HepG2 (cell line): ENCODE data around the gene COG5. TPM values are rescaled to one million over a fixed set of nuclear protein-coding genes. Genes with fewer than 3 reads are reported as not detected.
A peak's percentile ranks its signal among the peaks of the same experiment; 100 is the strongest.

ENCODE experiments used
- ATAC-seq: fragments of 200-7000 bp; cut with Tn5 transposase; 3 replicates; pipeline ENCODE4 v1.9.1; 2020; ENCODE audit warnings: mild to moderate bottlenecking, moderate library complexity
- BruUV-seq: library from RNA; stranded (reverse); fragments of 400-500 nt; replicated peaks from 2 replicates; lab custom pipeline; 2021; lab: Mats Ljungman, UMichigan
- CTCF ChIA-PET: fragments of 300-600 bp; formaldehyde crosslinking; extraction: SDS; loops from one replicate; lab custom pipeline; 2021; ENCODE audit warnings: low total read pairs, inconsistent platforms, low intra/inter-chr PET ratio; lab: Yijun Ruan, JAX
- POLR2A ChIA-PET: fragments of 350-600 bp; sonication (Branson Sonifier 250); formaldehyde crosslinking; loops from one replicate; lab custom pipeline; 2020; ENCODE audit warnings: antibody characterized with exemption, inconsistent platforms; lab: Yijun Ruan, JAX
- DNase-seq: peaks from one replicate; pipeline ENCODE4 v3.0.0-alpha.2; 2015; ENCODE audit warnings: low spot score
- FAIRE-seq: peaks from 3 replicates; lab custom pipeline; 2011; peaks lifted over from hg19 to GRCh38; lab: Jason Lieb, UNC
- H2AFZ ChIP-seq: one replicate; pipeline ENCODE4 v1.6.1; 2011; ENCODE audit warnings: low read length, inconsistent platforms
- H3K27ac ChIP-seq: fragments of 300-600 bp; 3 replicates; pipeline ENCODE4 v1.8.0; 2011; ENCODE audit warnings: mixed run types, mild to moderate bottlenecking, mixed read lengths, low read length, inconsistent platforms; ENCODE audit not compliant: insufficient read depth; ENCODE audit errors: extremely low read length
- H3K27me3 ChIP-seq, 2 experiments: fragments of 200-600 bp in 1 of 2; 2 replicates in 1 of 2; 3 replicates in 1 of 2; pipeline versions ENCODE4 v1.6.0 to v1.8.0; 2011; ENCODE audit warnings: low read length in 2 of 2, mild to moderate bottlenecking in 2 of 2, moderate library complexity in 2 of 2, inconsistent platforms in 1 of 2; ENCODE audit not compliant: insufficient read depth in 2 of 2, control insufficient read depth in 1 of 2
- H3K36me3 ChIP-seq, 2 experiments: fragments of 200-600 bp in 1 of 2; replicated peaks in 1 of 2; 2 replicates in 1 of 2; 3 replicates in 1 of 2; pipeline versions ENCODE4 v1.5.1 to v1.8.0; 2011; ENCODE audit warnings: low read length in 2 of 2, inconsistent platforms in 1 of 2; ENCODE audit not compliant: insufficient read depth in 2 of 2, control insufficient read depth in 1 of 2
- H3K4me1 ChIP-seq: 2 replicates; pipeline ENCODE4 v1.5.1; 2012; ENCODE audit warnings: low read length, inconsistent platforms; ENCODE audit not compliant: insufficient read depth
- H3K4me2 ChIP-seq: 2 replicates; pipeline ENCODE4 v1.6.0; 2011; ENCODE audit warnings: low read depth, low read length, inconsistent platforms
- H3K4me3 ChIP-seq, 3 experiments: fragments of 200-600 bp in 1 of 3; sonication (generic), shearing (Covaris generic) in 1 of 3; replicated peaks in 1 of 3; 2 replicates each; pipeline ENCODE4 v1.5.1; 2011 to 2016; ENCODE audit warnings: low read length in 3 of 3, inconsistent platforms in 2 of 3, low read depth in 2 of 3, mild to moderate bottlenecking in 2 of 3, control low read depth in 1 of 3, mixed read lengths in 1 of 3; ENCODE audit not compliant: insufficient read depth in 1 of 3
- H3K79me2 ChIP-seq: one replicate; pipeline ENCODE4 v1.6.1; 2011; ENCODE audit warnings: low read length, inconsistent platforms; ENCODE audit not compliant: insufficient read depth
- H3K9ac ChIP-seq: 2 replicates; pipeline ENCODE4 v1.6.0; 2011; ENCODE audit warnings: mild to moderate bottlenecking, low read depth, low read length, inconsistent platforms; ENCODE audit not compliant: insufficient read depth
- H3K9me3 ChIP-seq: 2 replicates; pipeline ENCODE4 v1.5.1; 2012; ENCODE audit warnings: mild to moderate bottlenecking, low read length
- H4K20me1 ChIP-seq: 2 replicates; pipeline ENCODE4 v1.6.0; 2011; ENCODE audit warnings: inconsistent platforms, mild to moderate bottlenecking, low read length, moderate library complexity; ENCODE audit not compliant: insufficient read depth
- ARID2 ChIP-seq: sonication (generic); formaldehyde crosslinking; IDR thresholded peaks from 2 replicates; pipeline ENCODE4 v1.8.1; 2022; ENCODE audit warnings: mild to moderate bottlenecking, missing genetic modification reagents, borderline replicate concordance
- ATRX ChIP-seq: sonication (generic); formaldehyde crosslinking; IDR thresholded peaks from 2 replicates; pipeline ENCODE4 v1.4.0; 2020; ENCODE audit warnings: missing genetic modification reagents, borderline replicate concordance
- CEBPB ChIP-seq: IDR thresholded peaks from 2 replicates; pipeline ENCODE4 v1.6.1; 2011; ENCODE audit warnings: low read depth, low read length, improper control_type of control experiment, borderline replicate concordance
- DMAP1 ChIP-seq: IDR thresholded peaks from 2 replicates; pipeline ENCODE4 v1.6.1; 2016
- DNMT3B ChIP-seq: conservative IDR thresholded peaks from 2 replicates; pipeline ENCODE4 v1.6.1; 2016; ENCODE audit warnings: missing biosample characterization, control low read depth
- ELF4 ChIP-seq: sonication (generic); formaldehyde crosslinking; IDR thresholded peaks from 2 replicates; pipeline ENCODE4 v1.5.0; 2020; ENCODE audit warnings: missing genetic modification reagents, mild to moderate bottlenecking, moderate library complexity, borderline replicate concordance
- FOSL2 ChIP-seq: sonication (generic); formaldehyde crosslinking; IDR thresholded peaks from 2 replicates; pipeline ENCODE4 v1.4.0; 2020; ENCODE audit warnings: missing genetic modification reagents
- FOXA3 ChIP-seq: IDR thresholded peaks from 2 replicates; pipeline ENCODE4 v1.6.1; 2016; ENCODE audit warnings: missing genetic modification reagents, missing compliant biosample characterization
- IRF2 ChIP-seq: IDR thresholded peaks from 2 replicates; pipeline ENCODE4 v1.6.1; 2018; ENCODE audit warnings: missing genetic modification reagents, missing compliant biosample characterization
- JDP2 ChIP-seq: sonication (generic); formaldehyde crosslinking; IDR thresholded peaks from 2 replicates; pipeline ENCODE4 v1.8.1; 2022; ENCODE audit warnings: missing genetic modification reagents, borderline replicate concordance
- NAIF1 ChIP-seq: sonication (generic); formaldehyde crosslinking; IDR thresholded peaks from 2 replicates; pipeline ENCODE4 v1.5.0; 2020; ENCODE audit warnings: mild to moderate bottlenecking, missing genetic modification reagents, borderline replicate concordance
- NKX3-1 ChIP-seq: sonication (generic); formaldehyde crosslinking; IDR thresholded peaks from 2 replicates; pipeline ENCODE4 v1.5.0; 2020; ENCODE audit warnings: missing genetic modification reagents
- ZHX2 ChIP-seq, 2 experiments: sonication (generic) in 1 of 2; formaldehyde crosslinking in 1 of 2; IDR thresholded peaks; 2 replicates each; pipeline versions ENCODE4 v1.6.1 to v1.9.0; 2014 to 2022; ENCODE audit warnings: antibody characterized with exemption in 1 of 2, borderline replicate concordance in 1 of 2, inconsistent platforms in 1 of 2, low read depth in 1 of 2, missing genetic modification reagents in 1 of 2
- ZNF790 ChIP-seq: sonication (generic); formaldehyde crosslinking; IDR thresholded peaks from 2 replicates; pipeline ENCODE4 v1.8.0; 2022; ENCODE audit warnings: missing genetic modification reagents, mild to moderate bottlenecking, borderline replicate concordance
- WGBS: methylation state at CpG from one replicate; pipeline ENCODE4 v1.1.6; 2017; ENCODE audit warnings: low lambda C conversion rate; 5-methylcytosine and 5-hydroxymethylcytosine counted together
- in situ Hi-C: cut with HindIII; loops from 2 replicates; pipeline ENCODE4 v1.10.0; 2017; ENCODE audit warnings: low pct_unique_long_range_greater_than_20kb; ENCODE audit not compliant: extremely low pct_ligation_motif_present
- intact Hi-C: fragments of 100-400 bp; cut with micrococcal nuclease; formaldehyde crosslinking; loops from one replicate; pipeline ENCODE4 v1.10.0; 2022; ENCODE audit not compliant: unreplicated experiment
- polyA plus RNA-seq, 8 experiments: library from polyadenylated mRNA; depleted of rRNA in 3 of 8; stranded (reverse) in 7 of 8; unstranded in 1 of 8; fragments of >200 nt; fragmentation: Illumina TruSeq in 4 of 8; extraction: Trizol in 4 of 8; gene quantifications; 2 replicates each; pipeline versions ENCODE4 v1.2.1 to v1.2.3, GENCODE V29; 2011 to 2016; ENCODE audit warnings: low read depth in 4 of 8, missing spikeins in 1 of 8, mixed read lengths in 1 of 8; ENCODE audit not compliant: insufficient read depth in 1 of 8
- total RNA-seq, 5 experiments: library from RNA; depleted of rRNA; stranded (reverse); fragments of >200 nt; fragmentation: Illumina TruSeq; extraction: Trizol; gene quantifications; 2 replicates each; pipeline ENCODE4 v1.2.3, GENCODE V29; 2016; ENCODE audit warnings: low read depth in 1 of 5

COG5 gene
- total and polyA plus RNA-seq, 2 of the 13 experiments (the other 11 are each of a cell fraction or from before 2014, with no cell fraction given), result 20.4 to 31.3 TPM

DNA sequence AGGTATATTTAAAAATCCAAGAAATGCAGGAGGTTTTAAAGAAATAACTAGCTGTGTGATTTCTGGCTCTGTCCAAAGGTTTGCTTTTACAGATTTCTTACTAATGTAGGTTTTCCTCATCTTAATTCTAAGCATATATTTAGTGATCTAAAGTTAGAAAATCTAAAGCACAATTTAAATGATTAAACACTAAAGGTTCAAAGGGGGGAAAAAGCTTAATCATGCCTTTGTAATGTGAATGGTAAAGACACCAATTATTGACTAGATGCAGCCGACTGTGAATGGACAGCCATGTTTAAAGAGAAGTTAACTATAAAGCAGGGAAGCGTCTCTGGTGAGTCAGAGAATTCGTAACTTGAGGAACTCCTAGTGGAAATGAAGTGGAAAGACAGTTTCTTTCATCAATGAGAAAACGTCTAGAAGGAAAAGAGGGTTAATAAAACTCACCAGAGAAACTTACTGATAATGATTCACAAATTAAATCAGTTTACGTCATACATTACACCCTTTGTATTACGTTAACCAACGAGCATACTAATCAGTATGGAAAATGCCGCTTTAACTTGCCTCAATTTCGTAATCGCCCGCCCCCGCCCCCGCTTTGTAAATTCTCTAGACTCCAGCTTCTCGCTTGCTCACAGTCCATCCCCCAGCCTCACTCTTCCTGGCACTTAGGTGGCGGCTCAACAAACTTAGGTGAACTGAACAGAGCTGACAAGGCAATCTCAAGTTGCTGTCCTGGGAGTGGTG lies 396.1 kb downstream of the COG5 start:
- Histone ChIP-seq H3K4me2 (peak overlapping the region; percentile 97), H3K27ac (peak overlapping the region; percentile 96), H3K9ac (peak overlapping the region; percentile 87), H3K27me3 (no peaks in the 10 kb centered on the region; a peak in 1 of 5 replicates), H3K4me3 (peak overlapping the region; percentile 63 to 82 (median 71)), H4K20me1 (peaks cover 27% of the 10 kb centered on the region), H2AFZ (peak overlapping the region; percentile 90), H3K36me3 (0 out of 5 replicates have a peak, but pooled peaks cover 0 to 3% of the 10 kb centered on the region in 2 experiments), H3K4me1 (peaks cover 7% of the 10 kb centered on the region), H3K79me2 (peaks cover 26% of the 10 kb centered on the region), H3K9me3 (no peaks in the 10 kb centered on the region)
- TSS peak; percentile 89 for BruUV-seq
- ChIA-PET CTCF (interaction anchor here (1.2 kb wide), 1 partner anchor 20 kb away, joined by 3 read pairs; no protein-coding TSS in a partner anchor), POLR2A (interaction anchor here (0.6 to 3.6 kb wide), 17 partner anchors 13 to 1402 kb away, joined by 3 to 28 read pairs (median 5); partner anchors contain the start of genes BCAP29, CBLL1, DNAJB9 and NAMPT)
- FAIRE-seq (peak; percentile 77), ATAC-seq (peak; percentile 10), DNase-seq (peak; percentile 74)
- in situ Hi-C loops (no loop called here), intact Hi-C loops (loop anchor here (2.0 to 10.0 kb wide), 2 partner anchors 21 to 883 kb away; partner anchors contain the start of gene NAMPT)
- under 1% methylated on average over 15 of the region's 15 CpGs for WGBS
- TF ChIP-seq NAIF1 (CRISPR knock-in tag) (0 out of 2 replicates have a peak, but pooled peaks have one; percentile 24), DNMT3B (CRISPR knock-in tag) (0 out of 2 replicates have a peak, but pooled peaks have one; percentile 27), FOXA3 (CRISPR knock-in tag) (0 out of 2 replicates have a peak, but pooled peaks have one; percentile 6), ATRX (CRISPR knock-in tag) (no peak), ELF4 (CRISPR knock-in tag) (0 out of 2 replicates have a peak, but pooled peaks have one; percentile 78), ZHX2 (IDR thresholded peaks at IDR 0.05; ENCODE audit: low read depth) (0 out of 2 replicates have a peak, but pooled peaks have one; percentile 47), ZHX2 (CRISPR knock-in tag; IDR thresholded peaks at IDR 0.05; ENCODE audit: borderline replicate concordance) (no peak), CEBPB (peak; percentile 84; the same call in 1 of the 2 replicates), JDP2 (CRISPR knock-in tag) (no peak), ARID2 (CRISPR knock-in tag) (peak; percentile 52; the same call in 1 of the 2 replicates), NKX3-1 (peak; percentile 24; the same call in 1 of the 2 replicates), IRF2 (CRISPR knock-in tag) (peak; percentile 10; the same call in 1 of the 2 replicates), DMAP1 (CRISPR knock-in tag) (peak; percentile 53; the same call in 1 of the 2 replicates), FOSL2 (CRISPR knock-in tag) (peak; percentile 53; the same call in 1 of the 2 replicates), ZNF790 (CRISPR knock-in tag) (no peak)
